Daoy (cell line): ENCODE measurements around the gene CERS2. TPM values are rescaled to one million over a fixed set of nuclear protein-coding genes. Genes with fewer than 3 reads are reported as not detected.

Experiments used
- DNase-seq: peaks from one replicate; pipeline ENCODE4 v3.0.0-alpha.2; 2015; ENCODE audit warnings: low read depth
- total RNA-seq: library from RNA; depleted of rRNA; stranded (reverse); fragments of >200 nt; shearing (Covaris generic); gene quantifications from 2 replicates; pipeline ENCODE4 v1.2.3, GENCODE V29; 2014

CERS2 gene
- total RNA-seq, 1 experiment from 2014 or later = 105 TPM

- no peak for DNase-seq
These were observed 22.7 kb upstream of the CERS2 start for GRCh38 chr1:150997126-150997872.

DNA sequence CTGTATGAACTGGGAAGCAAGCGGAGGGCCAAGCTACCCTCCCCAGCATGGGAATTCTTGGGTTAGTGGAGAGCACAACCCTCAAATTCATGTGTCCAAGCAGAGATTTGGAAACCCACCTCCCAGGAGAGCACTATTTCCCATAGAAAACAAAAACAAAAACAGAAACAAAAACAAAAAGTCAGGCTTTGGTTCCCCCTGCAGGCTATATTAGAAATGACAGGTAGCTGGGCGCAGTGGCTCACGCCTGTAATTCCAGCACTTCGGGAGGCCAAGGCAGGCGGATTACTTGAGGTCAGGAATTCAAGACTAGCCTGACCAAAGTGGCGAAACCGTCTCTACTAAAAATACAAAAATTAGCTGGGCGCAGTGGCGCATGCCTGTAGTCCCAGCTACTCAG, 21.3 kb upstream of the CERS2 start:
- no peak for DNase-seq

DNA sequence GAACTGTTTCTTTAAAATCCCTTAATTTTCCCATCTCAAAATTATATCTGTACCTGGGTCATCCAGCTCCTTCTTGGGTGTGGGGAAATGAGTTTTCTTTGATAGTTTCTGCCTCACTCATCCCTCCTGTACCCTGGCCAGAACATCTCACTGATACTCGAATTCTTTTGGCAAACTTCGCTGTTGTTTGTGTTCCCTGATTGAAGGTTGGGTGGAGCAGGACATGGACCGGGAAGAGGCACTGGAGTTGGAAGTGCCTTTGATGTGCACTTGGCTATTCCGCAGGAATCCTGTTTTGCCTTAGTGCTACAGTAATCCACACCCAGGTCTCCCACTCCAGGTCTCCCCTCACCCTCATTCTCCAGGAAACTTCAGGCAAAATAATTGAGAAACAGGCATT, 20.8 kb upstream of the CERS2 start:
- no peak for DNase-seq

DNA sequence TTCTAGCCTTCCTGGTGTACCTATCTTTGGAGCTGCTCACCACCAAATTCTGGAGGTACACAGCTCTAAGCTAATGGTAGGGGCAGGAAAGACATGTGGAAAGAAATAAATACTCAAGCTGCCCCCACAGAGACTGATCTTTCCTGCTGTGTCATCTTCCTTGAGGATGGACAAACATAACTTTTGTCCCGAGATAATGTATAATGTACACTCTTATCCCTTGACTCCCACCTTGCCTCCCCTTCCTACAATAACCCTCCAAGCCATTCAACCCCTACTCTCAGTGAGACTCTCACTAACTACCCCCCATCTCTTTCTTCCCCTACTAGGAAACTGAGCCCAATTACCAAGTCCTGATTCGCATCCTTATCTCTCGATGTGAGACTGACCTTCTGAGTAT, 19.6 kb upstream of the CERS2 start:
- DNase-seq = no peak

- no peak for DNase-seq
These were observed 18.0 kb upstream of the CERS2 start for GRCh38 chr1:150992626-150993025.

GRCh38 chr1:150987924-150988323, 13.3 kb upstream of the CERS2 start:
- DNase-seq = no peak

GRCh38 chr1:150985179-150985825, 10.7 kb upstream of the CERS2 start:
- no peak for DNase-seq

DNA sequence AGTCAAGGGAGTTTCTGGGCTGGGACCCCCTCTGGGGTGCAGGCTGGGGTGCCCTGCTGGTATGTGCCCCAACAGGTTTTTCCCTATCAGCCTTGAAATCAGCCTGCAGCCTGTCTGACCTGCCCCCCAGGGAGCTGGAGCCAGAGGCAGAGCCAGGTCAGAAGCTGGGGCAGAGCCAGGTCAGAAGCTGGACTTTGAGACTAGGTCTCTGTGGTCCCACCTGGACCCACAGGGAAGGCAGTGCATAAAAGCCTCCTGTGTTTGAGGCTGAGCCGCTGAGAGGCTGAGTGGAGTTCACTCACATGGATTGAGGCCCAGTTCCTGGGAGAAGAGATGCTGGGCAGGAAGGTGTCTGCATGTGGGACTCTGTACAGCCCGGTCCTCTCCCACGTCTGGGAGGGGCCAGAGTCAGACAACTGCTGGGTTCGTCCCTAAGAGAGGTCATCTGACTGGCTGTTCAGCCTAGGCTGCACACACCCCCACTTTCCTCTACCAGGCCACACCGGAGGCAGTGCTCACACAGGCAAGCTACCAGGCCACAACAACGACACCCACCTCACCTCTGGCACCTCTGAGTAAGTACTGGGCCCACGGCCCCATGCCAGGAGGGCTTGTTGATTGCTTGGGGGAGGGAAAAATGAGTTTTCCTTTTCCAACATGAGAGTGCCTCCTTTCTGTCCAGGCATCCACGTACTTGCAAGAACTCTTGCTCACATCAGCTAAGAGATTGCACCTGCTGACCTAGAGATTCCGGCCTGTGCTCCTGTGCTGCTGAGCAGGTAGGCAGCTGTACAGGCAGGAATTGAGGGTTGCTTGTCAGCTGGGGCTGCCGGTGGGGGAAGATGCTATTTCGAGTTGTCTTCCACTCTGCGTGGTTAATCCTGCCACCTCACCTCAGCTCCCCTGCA, 7.4 kb upstream of the CERS2 start, which contains the start of gene ANXA9:
ANXA9 (plus strand) TSS at position 488 of the 908 bp plus-strand sequence. CDS start 814 bp downstream, outside the sequence.
- no peak for DNase-seq

- no peak for DNase-seq
These were observed 6.7 kb upstream of the CERS2 start for GRCh38 chr1:150981177-150981804.

- DNase-seq = peak; percentile 84
These were observed 4.7 kb upstream of the CERS2 start for GRCh38 chr1:150979092-150980056.

- DNase-seq = peak; percentile 92
These were observed 2.5 kb upstream of the CERS2 start for GRCh38 chr1:150976879-150977694.

GRCh38 chr1:150976401-150976821, 1.8 kb upstream of the CERS2 start:
- DNase-seq = no peak

DNA sequence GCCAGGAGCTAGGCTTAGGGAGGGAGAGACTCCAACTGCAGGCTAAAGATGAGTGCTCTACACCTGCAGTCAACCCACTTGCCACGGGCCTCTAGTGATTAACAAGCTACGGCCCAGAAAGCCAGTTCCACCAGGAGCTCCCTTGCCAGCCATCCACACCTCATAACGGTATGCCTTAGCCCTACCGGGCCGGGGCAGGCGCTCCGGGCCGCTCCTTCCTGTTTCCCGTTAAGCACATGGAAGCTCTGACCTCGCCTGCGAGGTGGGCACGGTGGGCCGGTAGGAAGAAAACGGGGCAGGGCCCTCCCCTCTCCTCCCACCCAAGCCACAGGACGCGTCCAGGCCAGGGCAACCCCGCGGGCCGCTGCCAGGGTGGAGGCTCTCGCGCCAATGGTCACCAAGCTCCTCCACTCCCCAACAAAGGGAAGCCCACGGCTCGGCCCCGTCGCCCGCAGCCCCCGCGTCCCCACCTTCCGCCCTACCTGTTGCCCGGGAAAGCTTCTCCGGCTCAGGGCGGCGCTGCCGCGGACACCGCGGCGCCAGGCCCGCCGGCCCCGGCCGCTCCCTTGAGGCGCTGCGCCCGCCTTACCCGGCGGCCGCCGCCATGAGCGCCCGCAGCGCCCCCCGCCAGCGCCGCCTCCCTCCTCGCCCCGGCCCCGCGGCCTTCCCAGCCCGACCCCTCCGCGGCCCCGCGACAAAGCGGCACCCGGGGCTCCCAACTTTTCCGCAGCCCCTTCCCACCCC, 627 bp downstream of the CERS2 start:
- peak; percentile 57 for DNase-seq

DNA sequence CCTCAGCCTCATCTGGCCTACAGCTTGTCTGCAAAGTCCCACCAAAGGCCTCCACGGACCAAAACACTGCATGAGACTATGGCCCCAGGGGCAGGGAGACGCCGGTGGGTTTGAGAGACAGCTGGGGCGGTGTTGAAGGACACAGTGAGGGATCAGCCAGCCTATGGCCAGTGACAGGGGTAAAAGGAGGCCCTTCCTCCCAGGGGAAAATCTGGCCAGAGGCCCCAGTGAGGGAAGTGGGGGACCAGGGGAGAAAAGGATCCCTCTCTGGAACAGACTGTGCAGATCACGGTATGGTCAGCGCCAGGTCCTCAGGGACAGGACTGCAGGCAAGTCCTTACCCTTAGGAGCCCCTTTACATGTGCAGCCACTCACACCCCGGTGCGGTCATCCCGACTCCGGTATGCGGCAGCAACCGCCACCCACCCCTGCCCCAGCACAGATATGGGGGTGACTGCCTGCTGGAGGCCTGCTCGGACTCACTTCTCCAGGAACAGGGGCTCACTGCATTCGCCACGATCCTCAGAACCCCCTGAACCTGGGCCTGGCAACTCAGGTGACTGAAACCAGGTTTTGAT, 1.3 kb downstream of the CERS2 start:
- DNase-seq = peak; percentile 35

- DNase-seq = no peak
These were observed 2.2 kb downstream of the CERS2 start for GRCh38 chr1:150972417-150972940.

DNA sequence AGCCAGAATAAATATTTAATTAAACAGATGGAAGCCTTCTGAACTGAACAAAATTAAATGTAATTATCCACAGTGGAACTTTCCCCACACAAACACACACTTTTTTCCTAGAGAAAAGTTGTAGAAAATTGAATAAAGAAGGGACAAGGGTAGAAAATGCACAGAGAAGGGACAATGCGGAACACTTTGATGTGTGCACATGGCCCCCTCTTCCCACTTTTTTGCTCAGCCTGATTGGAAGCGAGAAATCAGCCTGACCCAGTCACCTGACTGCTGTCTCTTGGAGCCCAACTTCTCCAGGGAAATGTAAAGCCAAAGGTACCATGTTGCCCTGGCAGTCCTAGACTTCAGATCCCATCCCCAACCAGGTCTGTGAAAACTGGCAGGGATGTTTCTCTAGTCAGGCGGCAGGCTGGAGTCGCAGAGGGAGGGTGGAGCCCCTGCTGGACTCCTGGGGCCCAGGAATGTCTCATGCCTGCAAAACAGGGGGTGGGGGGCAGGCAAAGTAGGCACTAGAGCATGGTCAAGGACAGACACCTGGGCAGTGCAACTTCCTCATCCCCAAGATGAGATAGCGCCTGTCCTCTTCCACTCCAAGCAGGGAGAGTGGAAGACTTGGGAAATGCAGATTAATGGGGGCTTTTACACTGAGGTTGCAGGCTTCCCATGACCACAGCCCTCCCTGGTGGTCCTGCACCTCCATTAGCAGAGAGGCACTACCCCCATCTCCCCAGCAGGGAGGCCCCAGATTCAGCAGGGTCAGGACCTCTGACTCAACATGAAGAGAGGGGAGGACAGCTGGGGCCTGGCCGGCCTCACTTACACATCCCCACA, 2.8 kb downstream of the CERS2 start:
- no peak for DNase-seq

DNA sequence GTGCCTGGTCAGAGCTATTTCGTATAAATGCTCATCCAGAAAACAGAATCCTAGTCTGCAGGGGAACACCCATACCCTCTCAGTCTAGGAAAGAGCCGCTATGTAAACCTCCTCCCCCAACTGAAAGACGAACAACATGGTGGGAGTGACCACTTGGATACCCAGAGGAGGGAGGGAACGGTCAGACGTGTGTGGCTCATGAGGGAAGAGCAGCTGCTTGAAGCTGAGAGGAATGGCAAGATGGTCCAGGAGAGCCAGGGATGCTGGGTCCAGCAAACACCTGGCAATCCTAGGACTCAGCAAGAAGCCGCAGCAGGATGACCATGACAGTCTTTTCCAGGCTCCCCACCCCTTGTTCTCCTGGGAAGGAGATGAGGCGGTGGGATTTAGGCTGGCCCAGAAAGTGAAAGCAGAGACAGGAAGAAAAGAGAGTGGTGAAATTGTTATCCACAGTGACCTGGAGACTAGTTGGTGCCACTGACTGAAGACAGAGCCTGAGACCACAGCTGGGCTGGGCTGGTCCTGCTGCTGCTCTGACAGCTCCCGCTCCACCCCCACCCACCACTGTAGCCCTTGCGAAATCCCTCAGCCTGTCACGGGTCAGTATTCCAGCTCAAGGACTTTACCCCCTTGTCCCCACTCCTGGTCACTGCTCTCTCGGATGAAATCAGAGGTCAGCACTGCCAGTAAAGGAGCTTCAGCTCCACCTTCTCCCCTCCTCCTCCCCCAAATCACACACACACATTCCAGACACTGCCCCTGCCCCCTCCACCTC, 3.6 kb downstream of the CERS2 start:
- no peak for DNase-seq
